Epidermal melanocyte (primary cell): ENCODE measurements around the gene ABHD16A.
"Not testable (repeated sequence)": the region's sequence is repeated elsewhere in the genome, so short reads cannot be mapped to it uniquely, and the experiment has no call there.

Experiments used
- DNase-seq: peaks from one replicate; pipeline ENCODE4 v3.0.0; 2011; ENCODE audit warnings: low spot score; ENCODE audit not compliant: insufficient read length

The ABHD16A gene

DNA sequence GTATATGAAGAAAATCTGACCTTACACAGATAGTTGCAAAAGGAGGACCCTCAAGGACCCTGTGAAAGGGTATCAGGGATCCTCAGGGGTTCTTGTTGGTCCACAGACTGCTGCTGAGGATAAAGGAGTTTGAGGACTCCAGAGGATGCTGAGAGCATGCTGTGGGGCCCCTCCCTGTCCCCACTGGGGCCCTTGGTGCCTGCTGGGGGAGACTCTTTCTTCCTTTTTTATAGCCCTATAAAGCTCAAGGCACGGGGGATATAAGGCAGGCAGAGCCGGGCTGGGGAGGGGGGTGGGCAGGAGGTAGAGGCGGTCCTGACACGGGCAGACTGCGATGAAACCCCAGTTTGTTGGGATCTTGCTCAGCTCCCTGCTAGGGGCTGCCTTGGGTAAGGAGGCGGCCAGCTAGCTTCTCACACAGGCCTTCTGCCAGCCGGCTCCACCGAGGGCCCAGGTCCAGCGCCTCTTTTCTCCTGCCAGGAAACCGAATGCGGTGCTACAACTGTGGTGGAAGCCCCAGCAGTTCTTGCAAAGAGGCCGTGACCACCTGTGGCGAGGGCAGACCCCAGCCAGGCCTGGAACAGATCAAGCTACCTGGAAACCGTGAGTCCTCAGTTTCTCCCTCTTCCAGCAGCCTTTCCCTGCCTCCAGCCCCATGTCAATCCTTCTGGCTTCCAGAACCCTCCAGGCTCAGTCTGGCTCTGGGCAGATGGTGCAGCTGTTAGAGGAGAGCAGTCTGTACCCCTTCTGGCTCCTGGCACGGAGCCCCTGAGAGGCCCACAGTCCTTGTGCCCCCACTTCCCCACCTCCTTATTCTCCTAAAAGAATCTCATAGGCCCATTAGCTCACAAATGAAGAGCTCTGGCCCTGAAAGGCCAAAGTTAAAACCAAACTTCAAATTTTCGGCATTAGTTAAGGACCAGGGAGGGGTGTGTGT is 12.2 kb upstream of the ABHD16A start, which contains the start of gene LY6G6D:
Gene LY6G6D (plus strand): TSS at position 327 of the 937 bp plus-strand sequence. CDS start 8 bp downstream, at position 335.
- DNase-seq: no peak

DNA sequence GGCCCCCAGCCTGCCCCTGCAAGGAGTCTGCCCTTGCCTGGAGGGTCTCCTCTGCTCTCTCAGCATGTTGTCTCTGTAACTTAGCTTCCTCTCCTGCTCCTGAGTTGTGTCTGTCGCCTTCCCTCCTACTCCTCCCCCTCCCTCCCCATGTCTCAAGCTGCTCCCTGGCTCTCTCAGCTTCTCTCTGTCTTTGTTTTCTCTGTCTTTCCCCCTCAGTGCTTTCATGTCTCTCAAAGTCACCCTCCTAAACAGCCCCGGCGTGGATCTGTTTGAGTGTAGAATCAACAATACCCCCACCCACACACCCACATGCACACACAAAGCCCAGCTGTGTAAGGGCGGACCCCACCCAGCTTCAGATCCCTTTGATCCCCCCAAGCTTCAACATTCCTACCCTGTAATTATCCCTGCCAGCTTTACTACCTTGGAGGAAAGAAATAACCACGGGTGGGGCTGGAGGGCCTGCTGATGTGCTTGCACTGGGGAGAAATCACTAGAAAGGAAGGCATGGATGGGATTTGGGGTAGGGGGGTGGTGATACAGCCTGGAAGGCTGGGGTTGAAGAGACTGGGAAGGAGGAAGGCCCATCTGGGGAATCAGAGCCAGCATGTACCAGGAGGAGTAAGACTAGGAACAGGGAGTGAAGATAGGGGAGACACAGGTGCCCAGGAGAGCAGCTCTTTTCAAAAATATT is 11.0 kb upstream of the ABHD16A start:
- no peak for DNase-seq

DNA sequence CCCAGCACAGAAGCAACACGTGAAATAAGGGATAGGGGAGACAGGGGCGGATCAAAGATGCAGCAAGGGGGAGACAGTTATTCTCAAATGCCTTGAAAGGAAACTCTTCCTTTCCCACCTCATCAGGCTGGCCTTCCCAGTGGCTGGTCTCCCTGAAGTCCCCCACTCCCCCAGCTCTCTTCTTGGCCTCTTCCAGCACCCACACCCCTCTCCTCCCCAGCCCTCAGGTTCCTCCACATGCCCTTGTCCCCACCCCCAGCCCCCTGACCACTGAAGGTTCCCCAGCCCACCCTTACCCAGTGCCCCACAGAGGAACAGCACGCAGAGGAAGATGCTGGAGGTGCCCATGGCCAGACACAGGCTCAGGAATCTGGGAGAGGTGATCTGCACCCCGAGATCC is 10.3 kb upstream of the ABHD16A start:
- no peak for DNase-seq

DNA sequence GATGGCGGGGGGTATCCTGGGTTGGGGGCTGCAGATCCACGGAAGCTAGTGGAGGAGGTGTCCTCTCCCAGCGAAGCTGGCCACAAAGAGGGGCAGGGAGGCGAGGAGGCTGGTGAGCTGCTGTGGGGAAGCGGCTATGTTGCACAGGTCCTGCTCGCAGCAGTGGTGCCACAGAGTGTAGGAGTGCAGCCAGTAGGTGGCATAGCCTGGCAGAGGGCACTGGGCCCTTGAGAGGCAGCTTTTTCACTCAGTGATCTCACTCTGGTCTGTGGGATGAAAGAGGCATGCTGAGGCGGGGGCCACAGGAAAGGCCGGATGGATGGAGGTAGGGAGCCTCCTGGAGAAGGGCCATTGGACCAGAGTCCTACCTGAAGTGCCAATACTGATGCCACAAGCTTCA is 9.2 kb upstream of the ABHD16A start:
- DNase-seq: no peak

DNA sequence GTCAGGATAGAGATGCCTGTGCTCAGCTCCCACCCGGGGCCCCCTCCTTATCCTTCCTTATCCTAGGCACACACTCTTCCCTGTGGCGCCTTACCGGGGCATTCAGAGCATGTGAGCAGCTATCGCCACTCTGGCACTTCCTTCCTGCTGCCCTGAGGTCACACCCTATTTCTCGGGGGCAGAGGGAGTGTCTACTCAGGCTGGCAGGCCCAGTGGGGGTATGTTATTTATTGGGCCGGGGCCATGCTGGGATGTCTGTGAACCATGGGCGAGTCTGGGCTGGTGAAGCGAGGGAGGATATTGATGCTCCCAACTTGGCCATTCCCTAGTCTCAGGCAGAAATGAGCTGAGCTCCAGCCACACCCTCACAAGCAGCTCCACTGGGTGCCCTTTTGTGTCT is 8.1 kb upstream of the ABHD16A start:
- DNase-seq: no peak

DNA sequence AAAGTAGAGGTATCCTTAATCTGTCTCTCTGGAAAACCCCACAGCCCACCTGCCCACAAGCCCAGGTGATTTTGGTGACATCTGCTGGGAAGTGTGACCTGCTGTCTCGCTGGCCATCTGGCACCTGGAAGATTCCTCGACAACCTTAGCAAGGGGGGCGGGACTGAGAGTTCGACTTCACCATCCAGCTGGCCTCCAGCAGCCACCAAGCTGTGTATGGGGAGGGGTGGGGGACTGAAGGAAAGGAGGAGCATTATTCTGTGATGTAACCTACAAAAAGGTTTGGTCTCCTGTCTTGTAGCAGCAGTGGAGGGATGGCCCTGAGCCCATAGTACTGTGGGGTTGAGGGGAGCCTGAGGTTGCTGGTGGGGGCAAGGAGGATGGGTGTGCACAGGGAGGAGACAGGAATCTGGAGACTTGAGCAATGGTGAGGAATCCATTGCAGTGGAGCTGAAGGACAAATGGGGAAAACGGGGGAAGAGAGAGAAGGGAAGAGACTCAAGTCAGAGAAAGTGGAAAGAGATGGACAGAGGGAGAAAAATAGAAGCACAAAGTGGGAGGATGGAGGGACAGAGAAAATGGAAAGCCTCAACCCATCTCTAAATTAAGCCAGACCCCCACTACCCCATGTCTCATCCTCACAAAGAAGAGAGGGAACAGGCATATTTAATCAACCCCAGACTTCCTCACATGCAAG is 7.5 kb upstream of the ABHD16A start:
- DNase-seq: no peak

DNA sequence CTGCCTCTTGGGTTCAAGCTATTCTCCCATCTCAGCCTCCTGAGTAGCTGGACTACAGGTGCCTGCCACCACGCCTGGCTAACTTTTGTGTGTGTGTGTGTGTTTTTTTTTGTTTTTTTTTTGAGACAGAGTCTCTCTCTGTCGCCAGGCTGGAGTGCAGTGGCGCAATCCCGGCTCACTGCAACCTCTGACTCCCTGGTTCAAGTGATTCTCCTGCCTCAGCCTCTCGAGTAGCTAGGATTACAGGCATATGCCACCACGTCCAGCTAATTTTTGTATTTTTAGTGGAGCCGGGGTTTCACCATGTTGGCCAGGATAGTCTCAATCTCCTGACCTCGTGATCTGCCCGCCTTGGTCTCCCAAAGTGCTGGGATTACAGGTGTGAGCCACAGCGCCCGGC is 6.0 kb upstream of the ABHD16A start:
- DNase-seq: not testable (repeated sequence)

DNA sequence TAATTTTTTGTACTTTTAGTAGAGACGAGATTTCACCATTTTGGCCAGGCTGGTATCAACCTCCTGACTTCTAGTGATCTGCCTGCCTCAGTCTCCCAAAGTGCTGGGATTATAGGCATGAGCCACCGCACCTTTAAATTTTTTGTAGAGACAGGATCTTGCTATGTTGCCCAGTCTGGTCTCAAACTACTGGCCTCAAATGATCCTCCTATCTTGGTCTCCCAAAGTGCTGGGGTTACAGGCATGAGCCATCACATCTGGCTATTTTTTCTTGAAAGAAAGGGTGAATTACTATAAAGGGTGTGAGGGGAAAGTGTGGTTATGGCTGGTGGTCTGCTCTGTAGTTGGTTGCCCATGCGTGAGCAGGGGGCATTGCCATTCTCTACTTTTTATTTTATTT is 5.1 kb upstream of the ABHD16A start:
- DNase-seq: no peak

DNA sequence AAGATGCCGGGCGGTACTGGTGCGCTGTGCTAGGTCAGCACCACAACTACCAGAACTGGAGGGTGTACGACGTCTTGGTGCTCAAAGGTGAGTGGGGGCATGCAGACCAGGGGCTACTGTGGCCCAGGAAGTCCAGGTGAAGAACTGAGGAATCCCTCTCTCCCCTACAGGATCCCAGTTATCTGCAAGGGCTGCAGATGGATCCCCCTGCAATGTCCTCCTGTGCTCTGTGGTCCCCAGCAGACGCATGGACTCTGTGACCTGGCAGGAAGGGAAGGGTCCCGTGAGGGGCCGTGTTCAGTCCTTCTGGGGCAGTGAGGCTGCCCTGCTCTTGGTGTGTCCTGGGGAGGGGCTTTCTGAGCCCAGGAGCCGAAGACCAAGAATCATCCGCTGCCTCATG is 4.6 kb upstream of the ABHD16A start:
- no peak for DNase-seq

DNA sequence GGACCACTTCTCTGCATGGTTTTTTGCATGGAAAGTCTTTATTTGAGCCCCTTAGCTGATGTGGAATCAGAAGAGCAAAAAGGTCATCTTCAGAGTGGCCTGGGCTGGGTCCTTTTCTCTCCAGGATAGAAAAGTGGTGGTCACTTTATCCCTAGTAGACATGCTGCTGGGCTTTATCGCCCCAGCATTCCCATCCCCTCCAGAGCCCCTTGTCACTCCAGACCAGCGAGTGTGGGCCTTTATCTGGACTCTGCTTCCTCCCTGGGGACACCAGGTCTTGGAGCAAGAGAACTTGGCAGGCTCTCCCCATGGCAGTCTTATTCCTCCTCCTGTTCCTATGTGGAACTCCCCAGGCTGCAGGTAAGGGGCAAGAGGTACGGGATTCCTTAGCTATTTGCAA is 3.5 kb upstream of the ABHD16A start, which contains the start of gene LY6G6F:
Gene LY6G6F (plus strand): TSS at position 268 of the 400 bp plus-strand sequence. CDS start 41 bp downstream, at position 309.
- DNase-seq: no peak

DNA sequence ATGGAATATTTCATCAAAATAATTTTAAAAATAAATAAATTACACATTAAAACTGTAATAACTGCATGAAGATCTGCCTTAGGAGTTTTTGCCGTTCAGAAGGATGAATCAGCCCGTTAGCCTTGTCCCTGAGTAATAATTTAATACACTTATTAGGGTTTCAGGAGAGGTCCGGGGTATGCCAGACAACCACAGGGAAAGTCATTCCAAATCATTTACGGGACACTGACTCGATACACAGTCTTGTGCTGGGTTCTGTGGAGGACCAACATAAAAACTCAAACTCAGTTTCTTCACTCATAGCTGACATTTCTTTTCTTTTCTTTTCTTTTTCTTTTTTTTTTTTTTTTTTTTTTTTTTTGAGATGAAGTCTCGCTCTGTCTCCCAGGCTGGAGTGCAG is 2.8 kb upstream of the ABHD16A start:
- no peak for DNase-seq

DNA sequence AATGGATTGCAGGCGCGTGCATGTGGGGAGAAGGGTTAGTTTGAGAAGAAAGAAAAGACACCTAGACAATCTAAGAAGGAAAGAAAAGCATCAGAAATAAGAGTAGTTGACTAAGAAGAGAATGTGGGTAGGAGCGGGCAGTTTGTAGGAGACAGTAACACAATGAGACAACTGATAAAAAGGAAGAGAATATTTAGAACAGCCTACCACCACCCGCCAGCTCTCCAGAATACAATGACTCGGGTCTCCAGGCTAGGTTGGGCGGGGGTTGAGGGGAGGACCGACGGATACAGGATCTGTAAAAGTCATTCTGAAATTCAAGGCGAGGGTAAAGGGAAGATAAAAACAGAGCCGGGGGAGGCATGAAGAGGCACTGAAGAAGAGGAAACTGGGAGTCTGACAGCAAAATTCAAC is 712 bp downstream of the ABHD16A start:
- no peak for DNase-seq

DNA sequence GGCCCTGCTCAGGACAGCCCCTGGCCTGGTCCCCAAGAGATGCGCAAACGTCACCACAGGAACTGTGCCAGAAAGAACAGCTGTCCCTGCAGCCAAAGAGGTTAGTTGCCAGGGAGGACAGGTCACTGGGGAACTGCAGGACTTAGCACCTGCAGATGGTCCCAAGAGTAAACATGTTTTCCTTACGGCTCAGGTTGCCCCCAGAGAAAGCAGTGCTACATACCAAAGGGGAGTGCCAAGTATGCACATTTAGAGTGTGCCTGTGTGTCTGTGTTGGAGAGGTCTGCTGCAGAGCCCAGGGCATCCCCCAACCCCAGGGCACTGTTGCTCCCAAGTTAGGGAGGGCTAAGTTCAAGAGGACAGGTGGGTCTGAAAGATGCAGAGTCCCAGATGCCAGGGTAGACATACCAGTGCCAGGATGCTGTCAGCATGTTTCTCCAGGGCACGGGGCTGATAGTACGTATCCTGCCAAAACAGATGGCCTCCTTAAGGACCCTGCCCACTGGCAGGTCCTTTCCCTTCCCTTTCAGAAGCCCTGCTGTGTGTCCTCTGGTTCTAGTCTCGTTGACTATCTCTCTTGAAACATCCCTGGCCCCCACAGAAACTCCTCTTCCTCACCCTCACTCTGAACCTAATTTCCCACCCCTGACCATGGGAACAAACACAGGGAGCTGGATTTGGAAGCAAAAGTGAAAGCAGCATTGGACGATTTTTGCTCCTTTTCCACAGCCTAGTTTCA is 1.3 kb downstream of the ABHD16A start:
- DNase-seq: no peak

DNA sequence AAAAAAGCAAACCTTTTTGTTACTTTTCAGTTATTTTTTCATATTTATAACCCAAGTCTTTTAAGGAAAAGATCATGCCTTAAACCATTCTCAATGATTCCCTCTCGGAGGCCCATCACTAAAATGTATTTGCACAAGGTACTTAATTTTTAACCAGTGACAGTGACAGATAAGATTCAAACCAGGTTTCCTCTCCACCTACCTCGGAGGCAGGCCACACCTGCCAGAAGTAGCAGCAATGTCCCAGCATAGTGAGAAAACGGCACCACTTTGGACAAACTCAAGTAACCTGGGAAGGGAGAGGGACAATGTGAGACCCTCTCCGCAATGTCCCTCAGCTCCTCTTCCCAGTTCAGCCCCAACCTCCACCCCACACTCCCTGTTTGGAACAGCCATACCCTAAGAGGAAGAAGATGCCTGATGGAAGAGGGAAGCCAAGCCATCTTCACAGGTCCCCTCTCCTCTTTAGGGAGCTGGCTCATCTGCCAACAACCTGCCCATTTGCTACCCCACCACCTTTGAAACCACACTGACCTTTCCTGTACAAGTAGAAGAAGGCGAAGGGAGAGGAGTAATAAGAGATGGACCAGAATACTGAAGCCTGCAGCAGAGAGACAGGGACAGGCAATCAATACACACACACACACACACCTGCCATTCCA is 2.3 kb downstream of the ABHD16A start:
- no peak for DNase-seq

DNA sequence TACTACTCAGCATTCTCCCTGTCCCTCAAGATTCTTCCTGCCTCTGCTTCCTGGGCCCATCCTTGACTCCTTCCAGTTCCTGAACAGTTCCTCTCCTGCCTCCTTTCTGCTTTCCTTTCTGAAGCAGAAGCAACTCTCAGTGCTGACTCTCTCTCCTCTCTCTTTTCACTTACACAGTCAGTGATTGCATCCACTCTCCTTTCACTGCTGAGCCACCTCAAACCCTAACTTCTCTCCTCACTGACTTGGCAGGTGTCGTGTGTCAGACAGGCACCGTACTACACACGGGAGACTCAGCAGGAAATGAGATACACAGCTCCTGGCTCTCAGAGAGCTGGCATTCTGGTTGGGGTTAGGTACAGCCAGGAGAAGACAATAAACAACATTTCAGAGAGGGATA is 5.6 kb downstream of the ABHD16A start:
- DNase-seq: no peak

DNA sequence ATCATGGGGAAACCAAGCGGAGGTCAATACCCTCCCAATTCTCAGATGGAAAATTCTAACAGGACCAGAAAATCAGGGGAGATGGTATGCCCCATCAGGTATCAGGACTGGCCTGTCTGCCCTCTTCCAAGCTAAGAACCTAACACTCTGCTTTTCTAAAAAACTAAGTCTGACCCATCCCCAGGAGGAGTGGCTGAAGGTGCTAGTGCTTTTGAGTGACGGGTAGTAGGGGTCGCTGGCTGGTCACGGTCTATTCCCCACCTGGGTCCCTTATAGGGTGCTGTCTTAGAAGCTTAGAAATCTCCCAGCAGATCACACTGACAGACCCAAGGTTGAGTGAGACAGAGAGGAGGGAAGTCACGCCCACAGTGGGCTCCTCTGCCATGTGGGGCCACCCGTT is 9.6 kb downstream of the ABHD16A start:
- DNase-seq: no peak

DNA sequence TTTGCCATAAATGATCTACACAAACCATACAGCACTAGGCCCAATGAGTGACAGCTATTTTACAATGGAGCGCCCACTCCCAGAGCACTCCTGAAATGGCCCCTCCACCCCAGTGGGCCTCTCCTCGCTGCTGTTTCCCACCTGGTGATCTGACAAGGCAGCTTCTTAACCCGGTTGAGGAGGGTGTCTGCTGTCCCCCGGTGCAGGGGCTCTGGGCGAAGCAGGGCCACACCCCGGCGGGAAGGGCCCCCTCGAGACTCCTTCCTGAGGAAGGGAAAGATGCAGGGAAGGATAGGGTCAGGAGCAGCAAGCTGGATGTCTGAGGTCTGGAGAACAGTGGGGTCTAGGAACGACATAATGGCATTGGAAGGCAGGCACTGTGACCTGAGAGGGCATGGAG is 10.2 kb downstream of the ABHD16A start:
- no peak for DNase-seq

DNA sequence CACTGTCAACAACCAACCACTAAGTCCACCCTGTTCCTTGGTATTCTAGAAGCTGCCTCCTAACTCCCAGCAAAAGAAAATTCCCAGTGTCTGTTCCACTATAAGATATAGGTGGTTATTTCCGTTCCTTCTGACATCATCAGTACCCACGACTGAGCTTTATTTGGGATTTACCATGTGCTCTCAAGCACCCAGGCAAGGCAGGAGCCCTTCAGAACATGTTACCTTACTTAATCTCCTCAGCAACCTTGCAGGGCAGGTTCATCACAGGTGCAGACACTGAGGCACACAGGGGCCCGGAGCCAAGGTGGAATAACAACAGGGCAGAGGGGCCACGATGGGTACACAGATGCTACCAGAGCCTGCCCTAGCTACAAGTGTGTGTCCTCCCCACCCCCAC is 10.8 kb downstream of the ABHD16A start:
- DNase-seq: no peak

DNA sequence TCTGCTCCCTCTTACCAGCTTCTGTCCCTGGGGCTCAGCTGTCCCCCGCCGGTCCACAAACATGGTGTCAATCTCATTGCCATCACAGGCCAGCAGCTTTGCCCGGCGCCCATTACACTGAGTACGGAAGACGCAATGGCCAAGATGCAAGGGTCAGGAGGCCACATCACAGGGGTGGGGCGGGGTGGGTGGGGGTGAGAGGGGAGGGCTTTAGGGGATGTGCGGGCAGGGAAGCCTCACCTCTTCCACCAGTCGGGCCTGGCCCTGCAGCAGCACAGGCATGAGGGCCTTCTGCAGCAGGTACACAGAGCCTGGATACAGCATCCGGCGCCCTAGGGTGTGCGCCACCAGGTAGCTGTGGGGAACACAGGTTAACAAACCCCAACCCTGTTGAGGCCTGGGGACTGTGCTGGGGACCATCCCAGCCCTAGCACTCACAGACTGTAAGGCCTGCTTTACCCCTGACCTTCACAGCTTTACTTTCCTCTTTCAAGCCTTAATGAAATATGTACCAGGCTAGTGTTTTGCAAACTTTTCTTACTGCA is 11.5 kb downstream of the ABHD16A start:
- no peak for DNase-seq

DNA sequence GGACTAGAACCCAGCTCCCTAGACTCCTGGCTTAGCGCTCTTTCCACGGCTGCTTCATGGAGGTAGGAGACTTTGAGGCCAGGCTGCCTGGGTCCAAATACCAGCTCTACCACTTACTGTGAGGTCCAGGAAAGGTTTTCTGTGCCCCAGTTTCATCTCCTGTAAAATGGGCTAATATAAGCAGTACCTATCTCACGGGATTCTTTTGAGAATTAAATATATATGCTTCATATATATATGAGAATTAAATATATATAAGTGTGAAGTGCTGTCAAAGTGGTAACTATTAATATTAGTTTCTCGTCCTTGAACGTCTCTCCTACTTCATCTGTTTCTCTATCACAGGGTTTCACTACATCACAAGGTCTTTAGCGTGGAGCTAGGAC is 12.1 kb downstream of the ABHD16A start:
- no peak for DNase-seq
